ENCODE data around the gene INPP4B.

INPP4B gene

GRCh38 chr4:142129473-142129872, 716.6 kb downstream of the INPP4B start:
- H3K27me3 ChIP-seq (ENCODE audit: insufficient read depth, low read length): no peaks in the 10 kb centered on the region
- H3K27ac ChIP-seq (ENCODE audit: low read length): no peak overlapping the region
- H3K4me1 ChIP-seq (ENCODE audit: insufficient read depth, low read length): no peaks in the 10 kb centered on the region
- H3K9ac ChIP-seq (ENCODE audit: low read depth, low read length): no peak overlapping the region
- H3K4me3 ChIP-seq (ENCODE audit: low read length): no peak overlapping the region
- H3K9me3 ChIP-seq (ENCODE audit: insufficient read depth, low read depth, low read length): no peaks in the 10 kb centered on the region; the same call in 1 of the 2 replicates
- no peaks in the 10 kb centered on the region for H3K36me3 ChIP-seq (ENCODE audit: insufficient read depth, low read depth, low read length)

- no peaks in the 10 kb centered on the region for H3K36me3 ChIP-seq (ENCODE audit: insufficient read depth, low read depth, low read length)
- H3K27me3 ChIP-seq (ENCODE audit: insufficient read depth, low read length): no peaks in the 10 kb centered on the region
- H3K4me3 ChIP-seq (ENCODE audit: low read length): no peak overlapping the region
- no peaks in the 10 kb centered on the region for H3K4me1 ChIP-seq (ENCODE audit: insufficient read depth, low read length)
- H3K27ac ChIP-seq (ENCODE audit: low read length): no peak overlapping the region
- no peak overlapping the region for H3K9ac ChIP-seq (ENCODE audit: low read depth, low read length)
- no peaks in the 10 kb centered on the region; the same call in 1 of the 2 replicates for H3K9me3 ChIP-seq (ENCODE audit: insufficient read depth, low read depth, low read length)
Observed at GRCh38 chr4:142128529-142128928, 717.6 kb downstream of the INPP4B start.

DNA sequence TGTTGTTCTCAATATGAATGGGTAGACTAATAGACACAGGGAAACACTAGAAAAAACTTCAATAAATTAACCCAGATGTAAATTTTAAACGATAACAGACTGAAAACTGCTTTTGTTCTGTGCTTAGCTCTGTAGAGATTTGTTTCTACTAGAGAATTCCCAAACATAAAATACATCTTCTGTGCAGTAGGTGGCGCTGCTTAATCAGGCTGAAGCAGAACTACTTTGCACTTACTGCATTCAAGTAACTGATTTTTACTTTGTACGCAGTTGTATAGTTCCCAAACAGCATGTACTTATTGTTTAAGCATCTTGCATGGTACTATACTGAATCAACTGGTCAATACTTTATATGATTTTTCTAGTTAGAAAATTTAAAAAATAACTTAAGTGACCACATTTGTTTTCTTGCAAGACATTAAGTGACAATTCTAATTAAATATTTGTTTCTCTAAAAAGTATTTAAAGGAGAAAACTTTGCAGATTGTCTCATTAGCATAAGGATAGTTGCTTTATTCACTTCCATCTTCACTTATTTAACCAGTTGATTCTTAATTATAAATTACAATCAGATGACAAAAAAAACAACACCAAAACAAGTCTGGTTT, 719.1 kb downstream of the INPP4B start:
- no peak overlapping the region for H3K27ac ChIP-seq (ENCODE audit: low read length)
- H3K4me1 ChIP-seq (ENCODE audit: insufficient read depth, low read length): no peaks in the 10 kb centered on the region
- no peak overlapping the region for H3K4me3 ChIP-seq (ENCODE audit: low read length)
- H3K36me3 ChIP-seq (ENCODE audit: insufficient read depth, low read depth, low read length): no peaks in the 10 kb centered on the region
- H3K9me3 ChIP-seq (ENCODE audit: insufficient read depth, low read depth, low read length): no peaks in the 10 kb centered on the region; the same call in 1 of the 2 replicates
- H3K9ac ChIP-seq (ENCODE audit: low read depth, low read length): no peak overlapping the region
- no peaks in the 10 kb centered on the region for H3K27me3 ChIP-seq (ENCODE audit: insufficient read depth, low read length)

- Histone ChIP-seq H3K36me3 (ENCODE audit: insufficient read depth, low read depth, low read length) (no peaks in the 10 kb centered on the region), H3K27me3 (ENCODE audit: insufficient read depth, low read length) (no peaks in the 10 kb centered on the region), H3K4me1 (ENCODE audit: insufficient read depth, low read length) (no peaks in the 10 kb centered on the region), H3K9ac (ENCODE audit: low read depth, low read length) (no peak overlapping the region), H3K27ac (ENCODE audit: low read length) (no peak overlapping the region), H3K9me3 (ENCODE audit: insufficient read depth, low read depth, low read length) (no peaks in the 10 kb centered on the region; the same call in 1 of the 2 replicates), H3K4me3 (ENCODE audit: low read length) (no peak overlapping the region)
Observed at GRCh38 chr4:142124874-142125273, 721.2 kb downstream of the INPP4B start.

- Histone ChIP-seq H3K4me3 (ENCODE audit: low read length) (no peak overlapping the region), H3K9ac (ENCODE audit: low read depth, low read length) (no peak overlapping the region), H3K9me3 (ENCODE audit: insufficient read depth, low read depth, low read length) (no peaks in the 10 kb centered on the region), H3K36me3 (ENCODE audit: insufficient read depth, low read depth, low read length) (no peaks in the 10 kb centered on the region), H3K27ac (ENCODE audit: low read length) (no peak overlapping the region), H3K4me1 (ENCODE audit: insufficient read depth, low read length) (no peaks in the 10 kb centered on the region), H3K27me3 (ENCODE audit: insufficient read depth, low read length) (no peaks in the 10 kb centered on the region)
Observed at GRCh38 chr4:142121448-142122350, 724.4 kb downstream of the INPP4B start.

- no peaks in the 10 kb centered on the region for H3K9me3 ChIP-seq (ENCODE audit: insufficient read depth, low read depth, low read length)
- H3K27me3 ChIP-seq (ENCODE audit: insufficient read depth, low read length): no peaks in the 10 kb centered on the region
- no peaks in the 10 kb centered on the region for H3K4me1 ChIP-seq (ENCODE audit: insufficient read depth, low read length)
- no peaks in the 10 kb centered on the region for H3K36me3 ChIP-seq (ENCODE audit: insufficient read depth, low read depth, low read length)
- H3K9ac ChIP-seq (ENCODE audit: low read depth, low read length): no peak overlapping the region
- no peak overlapping the region for H3K27ac ChIP-seq (ENCODE audit: low read length)
- no peak overlapping the region for H3K4me3 ChIP-seq (ENCODE audit: low read length)
Observed at GRCh38 chr4:142120921-142121320, 725.2 kb downstream of the INPP4B start.

DNA sequence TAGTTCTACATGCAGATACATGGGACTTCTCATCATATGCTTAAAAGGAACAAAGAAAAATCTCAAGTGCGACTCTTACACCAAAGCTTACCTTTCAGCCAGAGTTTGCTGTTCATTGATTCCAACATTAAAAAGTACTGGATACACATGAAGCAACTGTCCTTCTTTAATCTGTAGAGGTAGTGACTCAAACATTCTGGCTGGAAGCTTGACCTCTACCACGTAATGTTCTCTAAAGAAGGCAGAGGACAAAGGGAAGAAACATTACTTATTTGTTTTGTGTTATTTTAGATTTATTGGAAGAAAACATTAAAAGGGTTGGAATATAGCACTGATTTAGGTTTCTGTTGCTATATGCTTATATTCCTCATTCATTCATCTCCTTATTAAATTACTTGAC, 733.6 kb downstream of the INPP4B start:
- H3K4me3 ChIP-seq (ENCODE audit: low read length): no peak overlapping the region
- no peaks in the 10 kb centered on the region for H3K36me3 ChIP-seq (ENCODE audit: insufficient read depth, low read depth, low read length)
- H3K9me3 ChIP-seq (ENCODE audit: insufficient read depth, low read depth, low read length): no peaks in the 10 kb centered on the region
- no peak overlapping the region for H3K9ac ChIP-seq (ENCODE audit: low read depth, low read length)
- H3K27me3 ChIP-seq (ENCODE audit: insufficient read depth, low read length): no peaks in the 10 kb centered on the region
- no peaks in the 10 kb centered on the region for H3K4me1 ChIP-seq (ENCODE audit: insufficient read depth, low read length)
- H3K27ac ChIP-seq (ENCODE audit: low read length): no peak overlapping the region

- Histone ChIP-seq H3K9ac (ENCODE audit: low read depth, low read length) (no peak overlapping the region), H3K4me1 (ENCODE audit: insufficient read depth, low read length) (no peaks in the 10 kb centered on the region), H3K27ac (ENCODE audit: low read length) (no peak overlapping the region), H3K9me3 (ENCODE audit: insufficient read depth, low read depth, low read length) (no peaks in the 10 kb centered on the region), H3K4me3 (ENCODE audit: low read length) (no peak overlapping the region), H3K27me3 (ENCODE audit: insufficient read depth, low read length) (no peaks in the 10 kb centered on the region), H3K36me3 (ENCODE audit: insufficient read depth, low read depth, low read length) (no peaks in the 10 kb centered on the region)
Observed at GRCh38 chr4:142110136-142110535, 736.0 kb downstream of the INPP4B start.

DNA sequence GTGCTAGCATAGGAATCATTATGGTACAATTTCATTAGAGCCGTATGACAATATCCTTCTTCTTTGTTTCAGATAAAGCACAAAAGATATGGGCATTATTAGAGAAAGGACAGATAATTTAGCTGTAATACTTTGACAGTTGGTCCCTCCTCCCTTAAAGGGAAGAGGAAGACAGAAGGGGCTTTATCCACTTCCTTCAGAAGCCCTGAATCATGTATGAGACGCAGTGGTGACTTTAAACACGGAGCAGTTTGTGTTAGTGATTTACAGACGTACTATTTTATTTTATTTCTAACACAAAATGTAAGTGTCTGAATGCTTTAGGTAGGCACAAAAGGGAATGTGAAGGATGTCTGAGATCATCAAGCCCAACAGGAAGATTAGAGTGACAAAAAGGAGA, 742.1 kb downstream of the INPP4B start:
- H3K4me1 ChIP-seq (ENCODE audit: insufficient read depth, low read length): no peaks in the 10 kb centered on the region
- H3K9me3 ChIP-seq (ENCODE audit: insufficient read depth, low read depth, low read length): no peaks in the 10 kb centered on the region
- H3K36me3 ChIP-seq (ENCODE audit: insufficient read depth, low read depth, low read length): no peaks in the 10 kb centered on the region
- no peak overlapping the region for H3K4me3 ChIP-seq (ENCODE audit: low read length)
- no peak overlapping the region for H3K27ac ChIP-seq (ENCODE audit: low read length)
- no peak overlapping the region for H3K9ac ChIP-seq (ENCODE audit: low read depth, low read length)
- no peaks in the 10 kb centered on the region for H3K27me3 ChIP-seq (ENCODE audit: insufficient read depth, low read length)

GRCh38 chr4:142101401-142101800, 744.7 kb downstream of the INPP4B start:
- Histone ChIP-seq H3K4me1 (ENCODE audit: insufficient read depth, low read length) (no peaks in the 10 kb centered on the region), H3K4me3 (ENCODE audit: low read length) (no peak overlapping the region), H3K9me3 (ENCODE audit: insufficient read depth, low read depth, low read length) (no peaks in the 10 kb centered on the region), H3K27ac (ENCODE audit: low read length) (no peak overlapping the region), H3K27me3 (ENCODE audit: insufficient read depth, low read length) (no peaks in the 10 kb centered on the region), H3K9ac (ENCODE audit: low read depth, low read length) (no peak overlapping the region), H3K36me3 (ENCODE audit: insufficient read depth, low read depth, low read length) (no peaks in the 10 kb centered on the region)

DNA sequence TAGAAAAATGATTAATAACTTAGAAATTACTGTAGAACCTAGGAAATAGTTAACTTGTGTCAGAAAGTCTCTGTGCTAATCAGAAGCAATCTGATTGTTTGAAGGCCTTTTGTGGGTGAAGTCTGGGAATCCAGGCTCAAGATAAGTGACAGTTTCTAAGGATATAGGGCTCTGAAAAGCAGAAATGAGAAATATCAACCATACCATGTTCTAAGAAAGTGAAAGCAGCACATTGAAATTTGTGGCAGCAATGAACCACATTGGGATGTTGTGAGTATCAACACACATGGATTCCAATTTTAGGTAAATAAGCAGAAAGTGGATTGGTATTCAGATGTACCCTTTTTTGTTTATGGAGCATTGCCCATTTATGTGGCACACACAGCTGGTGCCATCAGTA, 745.2 kb downstream of the INPP4B start:
- H3K9me3 ChIP-seq (ENCODE audit: insufficient read depth, low read depth, low read length): no peaks in the 10 kb centered on the region
- H3K27ac ChIP-seq (ENCODE audit: low read length): no peak overlapping the region
- no peak overlapping the region for H3K9ac ChIP-seq (ENCODE audit: low read depth, low read length)
- no peaks in the 10 kb centered on the region for H3K27me3 ChIP-seq (ENCODE audit: insufficient read depth, low read length)
- no peaks in the 10 kb centered on the region for H3K36me3 ChIP-seq (ENCODE audit: insufficient read depth, low read depth, low read length)
- H3K4me1 ChIP-seq (ENCODE audit: insufficient read depth, low read length): no peaks in the 10 kb centered on the region
- H3K4me3 ChIP-seq (ENCODE audit: low read length): no peak overlapping the region
